Measurements from ENCODE around the gene DUSP18. TPM values are rescaled to one million over a fixed set of nuclear protein-coding genes. Genes with fewer than 3 reads are reported as not detected.

DUSP18 gene
- total RNA-seq, 4 donors from 2014 or later: 5.8 to 50.8 (median 40.2) TPM

- no peaks in the 10 kb centered on the region for H3K36me3 ChIP-seq
- no peak for DNase-seq
- H3K27ac ChIP-seq: no peak overlapping the region
- H3K9me3 ChIP-seq: no peaks in the 10 kb centered on the region
- no peaks in the 10 kb centered on the region for H3K27me3 ChIP-seq
- no peak for TF ChIP-seq CTCF (IDR thresholded peaks at IDR 0.05)
- TF ChIP-seq POLR2A (IDR thresholded peaks at IDR 0.05): no peak
- no peaks in the 10 kb centered on the region for H3K4me1 ChIP-seq
- H3K4me3 ChIP-seq: no peak overlapping the region
Observed at GRCh38 chr22:30650508-30651116, 17.1 kb downstream of the DUSP18 start.

- DNase-seq: peak in 2 of 3 donors; percentile 74 to 81
- no peak overlapping the region for H3K4me3 ChIP-seq
- no peaks in the 10 kb centered on the region for H3K36me3 ChIP-seq
- no peaks in the 10 kb centered on the region for H3K27me3 ChIP-seq
- TF ChIP-seq CTCF (IDR thresholded peaks at IDR 0.05) (peak in 1 of 6 experiments; percentile 6), POLR2A (IDR thresholded peaks at IDR 0.05) (no peak)
- no peaks in the 10 kb centered on the region for H3K9me3 ChIP-seq
- no peaks in the 10 kb centered on the region for H3K4me1 ChIP-seq
- H3K27ac ChIP-seq: peak overlapping the region in 1 of 4 donors; percentile 39
Observed at GRCh38 chr22:30649430-30650007, 18.2 kb downstream of the DUSP18 start.

- Histone ChIP-seq H3K4me1 (no peaks in the 10 kb centered on the region), H3K4me3 (no peak overlapping the region), H3K36me3 (no peaks in the 10 kb centered on the region), H3K27me3 (no peaks in the 10 kb centered on the region), H3K27ac (peak overlapping the region in 1 of 4 donors; percentile 39), H3K9me3 (no peaks in the 10 kb centered on the region)
- no peak for TF ChIP-seq CTCF (IDR thresholded peaks at IDR 0.05)
- DNase-seq: no peak
Observed at GRCh38 chr22:30648825-30649224, 18.9 kb downstream of the DUSP18 start.

GRCh38 chr22:30647536-30647935 lies 20.1 kb downstream of the DUSP18 start:
- no peaks in the 10 kb centered on the region for H3K9me3 ChIP-seq
- H3K36me3 ChIP-seq: no peaks in the 10 kb centered on the region
- no peaks in the 10 kb centered on the region for H3K27me3 ChIP-seq
- H3K4me1 ChIP-seq: no peaks in the 10 kb centered on the region
- H3K4me3 ChIP-seq: no peak overlapping the region
- TF ChIP-seq POLR2A (IDR thresholded peaks at IDR 0.05): no peak
- no peak for TF ChIP-seq CTCF (IDR thresholded peaks at IDR 0.05)
- no peak overlapping the region for H3K27ac ChIP-seq
- no peak for DNase-seq

GRCh38 chr22:30646518-30647160 lies 21.0 kb downstream of the DUSP18 start:
- Histone ChIP-seq H3K36me3 (no peaks in the 10 kb centered on the region), H3K27me3 (no peaks in the 10 kb centered on the region), H3K27ac (no peak overlapping the region), H3K9me3 (no peaks in the 10 kb centered on the region), H3K4me1 (no peaks in the 10 kb centered on the region), H3K4me3 (no peak overlapping the region)
- no peak for DNase-seq
- no peak for TF ChIP-seq CTCF (IDR thresholded peaks at IDR 0.05)
- TF ChIP-seq POLR2A (IDR thresholded peaks at IDR 0.05): no peak
